ENCODE results near the gene BZW1. TPM values are rescaled to one million over a fixed set of nuclear protein-coding genes. Genes with fewer than 3 reads are reported as not detected.
A peak's percentile ranks its signal among the peaks of the same experiment; 100 is the strongest.

Gene BZW1
- total and polyA plus RNA-seq, 2 of the 4 experiments (the other 2 are of a cell fraction): 204 to 268 TPM

GRCh38 chr2:200782251-200782650, 29.5 kb upstream of the BZW1 start:
- no peaks in the 10 kb centered on the region for H3K27me3 ChIP-seq (ENCODE audit: control insufficient read depth, insufficient read depth, low read length)
- H2AK5ac ChIP-seq (ENCODE audit: low read depth, low read length): peak overlapping the region; percentile 44; the same call in 1 of the 2 replicates
- H4K8ac ChIP-seq (ENCODE audit: low read depth in 2 of 2, low read length in 2 of 2): peak overlapping the region in 1 of 2 experiments; percentile 31; a peak in 1 of 4 replicates
- no peak overlapping the region for H3K14ac ChIP-seq (replicated peaks; ENCODE audit: low read depth, low read length)
- H2BK15ac ChIP-seq (ENCODE audit: low read depth, low read length): peak overlapping the region; percentile 53; the same call in 1 of the 3 replicates
- no peak for TF ChIP-seq RCOR1 (IDR thresholded peaks at IDR 0.05; ENCODE audit: insufficient replicate concordance, low read length)
- TF ChIP-seq NFE2L2 (IDR thresholded peaks at IDR 0.05; ENCODE audit: low read depth, low read length): no peak
- no peak for TF ChIP-seq CEBPB (IDR thresholded peaks at IDR 0.05; ENCODE audit: low read depth, low read length)
- no peak for TF ChIP-seq CTCF (conservative IDR thresholded peaks at IDR 0.05; ENCODE audit: low read depth, low read length)
- no peak for TF ChIP-seq RAD21 (IDR thresholded peaks at IDR 0.05; ENCODE audit: low read length)
- TF ChIP-seq ELK1 (IDR thresholded peaks at IDR 0.05; ENCODE audit: borderline replicate concordance, low read depth, low read length): no peak
- TF ChIP-seq BHLHE40 (IDR thresholded peaks at IDR 0.05; ENCODE audit: low read depth, low read length): no peak
- no peak for TF ChIP-seq MAZ (IDR thresholded peaks at IDR 0.05; ENCODE audit: borderline replicate concordance, low read depth, low read length)
- no peak for TF ChIP-seq MAFK (IDR thresholded peaks at IDR 0.05; ENCODE audit: low read depth, low read length)
- no peak for TF ChIP-seq RFX5 (IDR thresholded peaks at IDR 0.05; ENCODE audit: low read depth, low read length)
- no peak for TF ChIP-seq MXI1 (IDR thresholded peaks at IDR 0.05; ENCODE audit: borderline replicate concordance, low read depth, low read length)
- no TSS peak for BruUV-seq (replicated peaks)
- ChIA-PET POLR2A (ENCODE audit: unreplicated experiment) (no interaction called here), CTCF (no interaction called here)
- peak overlapping the region; percentile 2; the same call in 1 of the 2 replicates for H3K18ac ChIP-seq (ENCODE audit: low read depth, low read length)
- 0 out of 2 replicates have a peak overlapping the region, but pooled peaks have one; percentile 15 for H3K4ac ChIP-seq (ENCODE audit: low read depth, low read length)
- no peak overlapping the region for H3K56ac ChIP-seq (ENCODE audit: extremely low read depth, insufficient read depth, low read length)
- peak overlapping the region; percentile 29; the same call in 1 of the 2 replicates for H4K5ac ChIP-seq (ENCODE audit: low read depth, low read length)
- H2BK120ac ChIP-seq (ENCODE audit: low read depth, low read length): no peak overlapping the region
- H3K79me1 ChIP-seq (ENCODE audit: low read depth in 1 of 2, low read length in 2 of 2): no peaks in the 10 kb centered on the region
- no peaks in the 10 kb centered on the region for H3K36me3 ChIP-seq (ENCODE audit: control insufficient read depth, insufficient read depth, low read length)
- intact Hi-C loops (cut with micrococcal nuclease) (no loop called here), in situ Hi-C loops (cut with MboI; ENCODE audit: low sequenced_read_pairs) (no loop called here), dilution Hi-C loops (cut with HindIII; ENCODE audit: low sequenced_read_pairs, unreplicated experiment) (no loop called here)
- peaks cover 9% of the 10 kb centered on the region for H3K4me1 ChIP-seq (ENCODE audit: control insufficient read depth, insufficient read depth, low read length)
- no peak overlapping the region; the same call in 1 of the 2 replicates for H3K27ac ChIP-seq (ENCODE audit: insufficient read depth, low read length)
- no peak overlapping the region for H4K91ac ChIP-seq (ENCODE audit: insufficient read depth, low read depth, low read length)
- H3K23ac ChIP-seq (ENCODE audit: low read depth, low read length): no peak overlapping the region
- no peak overlapping the region for H3K4me2 ChIP-seq (ENCODE audit: low read depth, low read length)
- H3K9me3 ChIP-seq (ENCODE audit: control insufficient read depth, insufficient read depth, low read length): no peaks in the 10 kb centered on the region
- no peaks in the 10 kb centered on the region for H4K20me1 ChIP-seq (ENCODE audit: insufficient read depth, low read length)
- H3K9me1 ChIP-seq (ENCODE audit: insufficient read depth, low read length): peaks cover 6% of the 10 kb centered on the region
- ATAC-seq (ENCODE audit: low read depth) (no peak), DNase-seq (peak; percentile 53)
- H2BK20ac ChIP-seq (ENCODE audit: low read depth, low read length): no peak overlapping the region; the same call in 1 of the 2 replicates
- no peak overlapping the region for H3K9ac ChIP-seq (ENCODE audit: low read depth, low read length)
- 64% methylated on average over 4 of the region's 4 CpGs; no CpG with 5 or more reads in 1 of the 2 experiments for WGBS, 2 experiments (ENCODE audit: extremely low coverage in 2 of 2, insufficient read length in 1 of 2)
- no peak overlapping the region for H3K4me3 ChIP-seq (ENCODE audit: insufficient read depth, low read depth, low read length)
- no peak overlapping the region for H2BK5ac ChIP-seq (ENCODE audit: low read depth, low read length, poor library complexity, severe bottlenecking)
- no peak overlapping the region for H2AK9ac ChIP-seq (replicated peaks; ENCODE audit: low read depth, low read length, poor library complexity)
- no peak overlapping the region for H2AFZ ChIP-seq (replicated peaks; ENCODE audit: low read length, poor library complexity)
